ENCODE measurements around the gene TMOD2.

DNA sequence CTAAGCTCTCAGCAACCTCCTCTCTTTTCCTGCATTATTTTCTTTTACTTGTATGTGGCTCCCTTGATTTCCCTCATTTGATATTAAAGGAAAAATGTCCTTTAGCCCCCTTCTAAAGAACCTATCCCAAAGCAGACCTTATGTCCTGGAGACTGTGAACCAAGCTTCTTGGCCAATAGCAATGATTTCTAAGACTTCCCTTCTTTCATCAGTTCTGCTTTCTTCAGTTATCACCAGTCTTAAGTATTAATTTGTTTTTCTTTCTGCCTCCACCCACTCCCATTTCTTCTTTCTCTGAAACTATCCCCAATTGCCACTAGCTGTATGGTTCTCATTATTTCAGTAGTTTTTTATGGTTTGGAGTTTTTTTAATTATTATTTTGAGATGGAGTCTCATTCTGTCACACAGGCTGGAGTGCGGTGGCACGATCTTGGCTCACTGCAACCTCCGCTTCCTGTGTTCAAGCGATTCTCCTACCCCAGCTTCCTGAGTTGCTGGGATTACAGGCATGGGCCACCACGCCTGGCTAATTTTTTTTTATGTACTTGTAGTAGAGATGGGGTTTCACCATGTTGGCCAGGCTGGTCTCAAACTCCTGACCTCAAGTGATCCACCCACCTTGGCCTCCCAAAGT lies 90.1 kb downstream of the TMOD2 start:
- TF ChIP-seq, protein P1, sequence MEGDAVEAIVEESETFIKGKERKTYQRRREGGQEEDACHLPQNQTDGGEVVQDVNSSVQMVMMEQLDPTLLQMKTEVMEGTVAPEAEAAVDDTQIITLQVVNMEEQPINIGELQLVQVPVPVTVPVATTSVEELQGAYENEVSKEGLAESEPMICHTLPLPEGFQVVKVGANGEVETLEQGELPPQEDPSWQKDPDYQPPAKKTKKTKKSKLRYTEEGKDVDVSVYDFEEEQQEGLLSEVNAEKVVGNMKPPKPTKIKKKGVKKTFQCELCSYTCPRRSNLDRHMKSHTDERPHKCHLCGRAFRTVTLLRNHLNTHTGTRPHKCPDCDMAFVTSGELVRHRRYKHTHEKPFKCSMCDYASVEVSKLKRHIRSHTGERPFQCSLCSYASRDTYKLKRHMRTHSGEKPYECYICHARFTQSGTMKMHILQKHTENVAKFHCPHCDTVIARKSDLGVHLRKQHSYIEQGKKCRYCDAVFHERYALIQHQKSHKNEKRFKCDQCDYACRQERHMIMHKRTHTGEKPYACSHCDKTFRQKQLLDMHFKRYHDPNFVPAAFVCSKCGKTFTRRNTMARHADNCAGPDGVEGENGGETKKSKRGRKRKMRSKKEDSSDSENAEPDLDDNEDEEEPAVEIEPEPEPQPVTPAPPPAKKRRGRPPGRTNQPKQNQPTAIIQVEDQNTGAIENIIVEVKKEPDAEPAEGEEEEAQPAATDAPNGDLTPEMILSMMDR (IDR thresholded peaks at IDR 0.05): no peak
- no peak for TF ChIP-seq POLR2A (IDR thresholded peaks at IDR 0.05)

Data from heart left ventricle (tissue), 13 donors.